ENCODE data around the gene GP9.
A peak's percentile ranks its signal among the peaks of the same experiment; 100 is the strongest.

GP9 gene

DNA sequence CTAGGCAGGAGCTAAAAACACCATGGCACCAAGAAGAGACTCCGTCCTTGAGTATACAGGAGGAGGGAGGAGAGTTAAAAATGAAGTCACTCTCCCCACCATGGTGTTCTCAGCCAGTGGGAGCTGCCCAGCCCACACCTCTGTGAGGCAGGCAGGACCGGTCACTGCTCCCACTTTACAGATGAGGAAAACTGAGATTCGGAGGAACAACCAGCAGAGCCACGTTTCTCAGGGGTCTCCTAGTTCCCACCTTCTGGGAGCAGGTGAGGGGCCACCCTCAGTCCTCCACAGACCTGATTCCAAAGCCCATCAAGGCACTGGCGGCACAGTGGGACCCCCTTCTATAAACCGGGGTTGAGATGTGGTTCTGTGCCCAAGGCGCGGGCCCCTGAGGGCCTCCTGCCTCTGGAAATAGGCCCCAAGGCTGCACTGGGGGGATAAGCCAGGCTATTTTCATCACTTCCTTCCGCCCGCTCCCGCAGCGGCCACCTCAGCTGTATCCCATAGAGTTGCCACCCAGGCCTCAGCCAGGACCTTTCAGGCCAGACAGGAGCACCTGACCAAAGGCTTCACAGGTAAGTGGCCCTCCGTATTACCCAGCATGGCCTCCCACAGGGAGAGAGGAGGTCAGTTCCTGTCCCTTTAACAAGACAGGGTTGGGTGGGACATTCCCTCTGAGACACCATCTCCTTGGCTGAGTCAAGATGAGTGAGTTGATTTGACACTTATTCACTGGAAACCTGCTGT is at the start of gene GP9:
TSS of gene GP9 (plus strand) at position 504 of the 747 bp plus-strand sequence. CDS start 961 bp downstream, outside the sequence.
- DNase-seq, result no peak

DNA sequence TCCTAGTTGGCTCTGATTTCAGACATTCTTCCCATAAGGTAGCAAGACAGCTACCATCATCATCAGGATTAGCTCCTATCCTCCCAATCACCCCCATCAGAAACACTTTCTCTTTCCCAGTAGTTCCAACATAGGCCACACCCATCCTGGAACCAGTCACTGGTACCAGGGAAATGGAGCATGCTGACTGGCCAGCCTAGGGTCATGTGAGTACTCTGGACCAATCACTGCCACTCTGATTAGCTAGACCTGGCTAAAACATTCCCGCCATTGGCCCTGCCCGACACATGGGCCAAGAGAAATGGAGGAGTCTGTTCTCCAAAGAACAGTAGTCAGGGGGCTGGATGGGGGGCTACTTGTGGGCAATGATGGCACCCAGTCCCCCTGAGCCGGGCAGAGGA is 47.1 kb upstream of the GP9 start:
- no peak for DNase-seq

DNA sequence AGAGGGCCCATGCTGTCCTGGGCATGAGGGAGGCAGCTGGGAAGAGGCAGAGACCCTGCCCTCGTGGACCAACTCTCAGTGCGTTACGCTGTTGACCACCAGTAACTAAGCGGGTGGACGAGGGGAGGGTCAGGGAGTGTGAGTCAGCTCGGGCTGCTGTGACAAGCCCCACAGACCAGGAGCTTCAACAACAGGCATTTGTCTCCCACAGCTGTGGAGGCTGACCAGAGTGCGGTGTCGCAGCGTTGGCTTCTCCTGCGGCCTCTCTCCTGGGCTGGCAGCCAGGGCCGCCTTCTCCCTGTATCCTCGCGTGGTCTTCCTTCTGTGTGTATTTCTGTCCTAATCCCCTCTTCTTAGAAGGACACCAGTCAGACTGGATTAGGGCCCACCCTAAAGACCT is 46.4 kb upstream of the GP9 start:
- DNase-seq, result no peak

DNA sequence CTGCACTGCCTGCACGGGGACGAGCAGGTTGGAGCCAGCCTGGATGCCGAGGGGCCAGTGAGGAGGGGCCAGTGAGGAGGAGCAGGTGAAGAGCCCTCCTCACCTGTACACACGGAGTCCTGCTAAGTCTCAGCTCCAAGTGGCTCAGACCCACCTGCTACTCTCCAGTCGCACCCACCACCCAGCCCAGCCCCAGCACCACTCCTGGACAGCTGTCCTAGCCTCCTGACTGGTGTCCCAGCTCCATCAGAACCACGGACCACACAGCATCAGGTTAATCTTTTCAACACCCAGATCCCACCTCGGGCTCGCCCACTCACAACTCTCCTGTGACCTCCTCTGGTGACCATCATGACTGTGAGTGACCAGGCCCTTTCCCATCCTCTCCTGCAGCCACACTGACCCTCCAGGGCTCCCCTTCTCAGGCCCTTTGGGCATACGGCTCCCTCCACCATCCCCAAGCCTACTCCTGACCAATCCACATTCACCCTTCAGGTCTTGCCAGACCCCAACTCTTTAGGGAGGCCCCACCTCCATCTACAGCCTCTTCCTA is 45.7 kb upstream of the GP9 start:
- no peak for DNase-seq

- no peak for DNase-seq
Measured at GRCh38 chr3:129015388-129016105, 45.0 kb upstream of the GP9 start.

- DNase-seq, result peak; percentile 83
Measured at GRCh38 chr3:129016356-129016719, 44.2 kb upstream of the GP9 start.

DNA sequence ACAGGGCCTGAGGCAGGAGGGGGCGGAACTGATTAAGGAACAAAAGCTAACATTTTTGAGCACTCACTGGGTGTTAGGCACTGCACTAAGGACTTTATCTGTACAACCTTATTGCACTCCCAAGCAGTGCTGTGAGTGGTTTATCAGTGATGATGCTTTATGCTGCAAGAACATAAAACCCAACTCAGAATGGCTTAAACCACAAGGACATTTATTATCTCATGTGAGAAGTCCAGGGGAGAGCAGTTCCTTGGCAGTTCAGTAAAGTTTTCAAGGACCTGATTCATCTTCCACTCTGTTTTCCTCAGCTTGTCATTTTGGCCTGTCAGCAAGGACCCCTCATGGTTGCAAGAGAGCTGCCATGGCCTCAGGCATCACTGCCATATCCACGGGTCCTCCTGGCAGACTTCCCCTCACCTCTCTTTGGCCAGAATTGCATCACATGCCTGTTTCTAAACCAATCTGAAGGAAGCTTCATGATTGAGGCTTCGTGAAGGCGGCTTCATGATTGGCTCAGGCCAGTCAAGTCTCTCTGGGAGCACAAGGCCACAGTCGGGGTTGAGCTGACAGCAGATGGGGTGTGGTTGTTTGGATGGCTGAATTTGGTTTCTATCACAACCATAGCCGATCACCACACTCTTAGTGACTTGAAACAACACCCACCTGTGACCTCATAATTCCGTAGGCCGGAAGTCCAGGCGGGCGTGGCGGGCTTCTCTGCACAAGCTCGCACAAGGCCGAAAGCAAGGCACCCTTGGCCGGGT is 43.7 kb upstream of the GP9 start:
- no peak for DNase-seq

DNA sequence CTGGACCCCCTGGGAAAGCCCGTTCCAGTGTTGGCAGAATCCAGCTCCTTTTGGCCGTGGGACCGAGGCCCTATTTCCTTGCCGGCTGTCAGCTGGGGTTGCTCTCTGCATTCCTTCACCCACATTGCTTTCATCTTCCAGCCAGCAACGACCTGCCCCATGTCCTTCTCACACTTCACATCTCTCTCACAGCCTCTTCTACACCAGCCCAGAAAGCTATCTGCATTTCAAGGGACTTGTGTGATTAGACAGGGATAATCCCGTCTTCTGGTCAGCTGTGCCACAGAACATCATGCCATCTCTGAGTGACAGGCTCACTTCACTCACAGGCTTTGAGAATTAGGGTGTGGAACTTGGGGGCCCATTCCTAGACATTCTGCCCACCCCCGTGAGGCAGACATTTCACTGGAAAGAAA is 43.1 kb upstream of the GP9 start:
- no peak for DNase-seq

- DNase-seq, result peak; percentile 10
Measured at GRCh38 chr3:129018271-129018670, 42.3 kb upstream of the GP9 start.

DNA sequence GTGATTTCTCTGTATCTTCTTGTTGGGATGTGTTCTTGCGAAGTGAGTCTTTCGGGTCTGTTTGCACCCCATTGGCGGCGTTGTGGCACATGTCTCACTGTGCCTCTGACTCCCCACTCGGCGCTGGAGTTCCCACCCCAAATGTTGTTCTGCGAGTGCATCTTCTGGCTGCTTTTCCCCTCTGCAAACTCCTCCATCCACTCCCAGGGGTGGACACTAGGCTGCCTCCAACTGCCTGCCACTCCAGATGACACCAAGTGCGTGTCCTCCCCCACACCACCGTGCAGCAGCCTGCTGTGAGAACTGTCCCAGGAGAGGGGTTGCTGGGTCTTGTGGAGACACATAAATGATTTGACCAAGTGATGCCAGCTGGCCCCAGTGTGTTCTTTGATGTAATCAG is 41.8 kb upstream of the GP9 start:
- no peak for DNase-seq

DNA sequence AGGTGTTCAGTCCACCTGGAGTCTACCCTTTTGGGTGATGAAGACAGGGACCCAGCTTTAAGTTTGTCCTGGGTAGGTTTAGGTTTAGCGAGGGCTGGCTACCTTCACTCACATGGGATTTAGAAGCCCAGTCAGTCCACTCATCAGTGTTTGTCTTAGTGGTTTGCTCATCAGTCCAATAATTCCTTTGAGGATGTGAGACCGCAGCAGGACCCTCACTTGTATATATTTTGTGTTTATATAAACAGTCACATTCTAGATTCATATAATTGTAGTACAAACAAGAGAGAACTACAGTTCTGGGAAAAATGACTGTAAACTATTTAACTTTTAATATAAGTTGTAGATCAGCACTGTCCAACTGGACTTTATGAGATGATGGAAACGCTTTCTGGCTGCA is 41.3 kb upstream of the GP9 start:
- DNase-seq, result no peak

GRCh38 chr3:129020691-129021090 is 39.9 kb upstream of the GP9 start:
- no peak for DNase-seq

- DNase-seq, result no peak
Measured at GRCh38 chr3:129021140-129021551, 39.4 kb upstream of the GP9 start.

DNA sequence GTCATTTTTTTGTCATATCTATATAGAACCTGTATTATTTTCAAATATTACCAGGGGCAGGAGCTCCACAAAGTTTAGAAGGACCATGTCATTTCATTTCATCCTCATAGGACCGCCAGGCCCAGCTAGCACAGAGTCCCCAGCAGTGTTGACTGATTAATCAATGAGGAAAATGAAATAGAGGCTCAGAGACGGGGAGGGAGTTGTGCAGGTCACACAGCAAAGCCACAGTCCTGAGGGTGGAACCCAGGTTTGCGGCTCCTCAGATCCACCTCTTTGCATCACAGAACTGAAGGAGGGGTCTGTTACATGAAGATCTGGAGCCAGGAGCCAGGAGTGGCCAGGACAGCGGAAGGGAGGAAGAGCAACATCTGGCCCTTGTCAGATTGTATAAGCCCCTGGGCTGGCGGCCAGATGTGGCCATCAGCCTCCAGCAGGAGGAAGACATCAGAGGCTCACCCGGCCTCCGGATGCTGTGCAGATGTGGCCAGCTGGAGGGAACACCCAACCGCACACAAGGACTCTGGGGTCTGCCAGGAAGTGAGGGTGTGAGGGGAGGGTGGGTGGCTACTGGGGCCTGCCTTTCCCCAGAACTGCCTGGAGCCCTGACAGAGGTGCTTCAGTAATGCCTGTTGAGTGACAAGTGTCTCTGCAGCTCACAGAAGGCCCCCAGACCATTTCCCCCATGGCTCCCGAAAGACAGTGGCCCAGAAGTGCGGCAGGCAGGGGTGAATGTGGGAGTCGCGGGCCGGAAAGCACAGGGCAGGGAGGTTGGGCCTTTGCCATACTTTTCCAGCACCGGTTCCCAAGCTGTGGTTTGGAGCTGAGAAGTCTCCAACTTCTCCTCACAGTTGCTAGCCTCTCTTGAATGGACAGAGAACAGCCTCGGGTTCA is 38.2 kb upstream of the GP9 start:
- no peak for DNase-seq

DNA sequence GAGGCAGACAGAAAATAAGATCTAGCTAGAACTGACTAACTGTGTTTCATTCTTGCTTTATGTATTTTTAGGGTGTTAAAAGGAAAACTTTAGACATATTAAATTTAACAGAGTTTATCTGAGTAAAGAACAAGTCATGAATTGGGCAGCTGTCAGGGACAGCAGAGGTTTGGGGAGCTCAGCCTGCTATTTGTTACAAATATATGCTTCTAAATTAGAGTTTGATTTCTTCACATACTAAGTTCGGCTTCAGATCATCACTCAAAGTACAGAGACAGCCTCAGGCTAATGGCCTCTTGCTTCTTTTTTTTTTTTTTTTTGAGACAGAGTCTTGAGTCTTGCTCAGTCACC is 37.6 kb upstream of the GP9 start:
- no peak for DNase-seq

GRCh38 chr3:129023909-129024308 is 36.7 kb upstream of the GP9 start:
- no peak for DNase-seq

DNA sequence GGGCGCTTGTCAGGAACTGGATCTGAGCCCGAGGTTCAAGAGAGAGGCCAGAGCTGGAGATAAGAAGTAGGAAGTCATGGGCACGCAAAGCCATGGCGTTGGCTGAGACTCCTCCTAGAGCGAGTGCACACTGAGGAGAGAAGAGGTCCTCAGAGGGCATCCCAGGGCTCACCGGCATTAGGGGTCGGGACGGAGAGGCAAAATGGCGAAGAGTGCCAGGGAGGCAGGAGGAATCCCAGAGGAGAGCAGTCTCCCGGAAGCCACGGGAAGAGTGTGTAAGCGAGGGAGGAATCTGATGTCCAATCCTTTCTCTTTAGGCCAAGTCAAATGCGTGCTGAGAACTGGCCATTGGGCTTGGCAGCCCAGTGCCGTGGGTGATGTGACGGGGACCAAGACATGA is 35.5 kb upstream of the GP9 start:
- DNase-seq, result no peak

DNA sequence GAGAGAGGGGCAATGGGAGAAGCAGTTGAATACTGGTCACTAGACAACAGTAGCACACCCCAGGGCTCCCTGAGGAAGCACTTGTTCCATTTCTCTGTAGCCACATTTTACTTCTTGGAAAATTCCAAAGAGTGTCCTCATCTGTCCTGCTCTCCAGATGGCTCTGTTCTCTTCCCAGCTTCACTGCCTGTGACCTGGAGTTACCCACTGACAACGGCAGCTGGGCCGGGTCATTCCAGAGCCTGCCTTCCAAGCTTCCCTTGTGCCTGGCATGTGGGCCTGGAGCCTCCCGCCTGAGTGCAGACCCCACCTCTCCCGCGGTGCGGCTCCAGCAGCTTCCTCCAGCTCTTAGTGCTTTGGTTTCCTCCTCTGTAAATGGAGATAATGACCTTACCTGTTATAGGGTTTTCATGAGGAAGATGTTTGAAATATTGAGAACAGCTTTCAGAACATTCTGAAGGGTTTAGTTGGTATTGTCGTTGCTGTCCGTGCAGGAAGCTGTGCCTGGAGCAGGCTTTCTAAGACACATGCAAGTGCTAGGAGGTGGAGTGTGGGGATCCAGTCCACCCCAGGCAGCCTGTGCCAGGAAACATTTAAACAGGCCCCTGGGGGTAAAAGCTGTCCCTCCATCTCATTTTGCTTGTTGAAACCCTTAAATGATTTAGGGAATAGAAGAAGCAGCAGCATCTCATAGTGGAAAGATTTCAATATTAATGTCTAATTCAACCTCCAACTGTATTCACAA is 34.7 kb upstream of the GP9 start:
- DNase-seq, result no peak

DNA sequence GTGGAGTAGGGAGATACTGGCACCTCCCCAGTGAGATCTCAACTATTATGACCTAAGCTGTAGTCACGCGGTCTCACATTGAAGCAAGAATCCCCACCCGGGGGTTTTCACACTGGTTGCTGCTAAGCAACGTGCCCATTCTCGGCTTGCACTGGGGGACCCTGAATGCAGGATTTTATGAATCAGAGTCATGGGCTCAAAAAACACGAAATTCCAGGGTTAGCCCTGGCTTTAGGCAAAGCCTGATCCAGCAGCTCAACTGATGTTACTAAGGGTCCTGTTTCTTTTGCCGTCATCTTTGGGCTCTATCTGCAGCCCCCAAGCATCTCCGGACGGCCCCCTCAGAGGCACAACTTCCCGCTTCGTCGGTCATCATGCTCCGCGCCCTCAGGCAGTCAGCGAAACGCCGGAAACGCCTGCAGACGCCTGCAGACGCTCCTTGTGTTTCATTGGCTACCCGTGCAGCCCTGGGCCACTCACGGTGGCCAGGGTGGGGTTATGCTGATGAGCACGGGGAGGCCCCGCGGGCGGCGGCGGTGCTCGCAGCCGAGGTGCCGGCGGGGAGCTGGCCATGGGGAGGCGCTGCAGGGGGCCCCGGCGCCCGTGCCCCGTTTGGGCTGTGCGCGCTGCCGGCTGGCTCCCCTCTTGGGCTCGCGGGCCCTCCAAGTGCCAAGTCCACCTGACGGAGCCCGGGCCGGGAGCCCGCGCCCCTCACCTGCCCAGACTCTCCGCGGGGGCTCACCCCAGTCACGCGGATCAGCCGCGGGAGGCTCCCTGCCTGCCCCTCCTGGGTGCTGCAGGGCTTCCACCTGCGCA is 33.6 kb upstream of the GP9 start:
- peak; percentile 96 for DNase-seq

DNA sequence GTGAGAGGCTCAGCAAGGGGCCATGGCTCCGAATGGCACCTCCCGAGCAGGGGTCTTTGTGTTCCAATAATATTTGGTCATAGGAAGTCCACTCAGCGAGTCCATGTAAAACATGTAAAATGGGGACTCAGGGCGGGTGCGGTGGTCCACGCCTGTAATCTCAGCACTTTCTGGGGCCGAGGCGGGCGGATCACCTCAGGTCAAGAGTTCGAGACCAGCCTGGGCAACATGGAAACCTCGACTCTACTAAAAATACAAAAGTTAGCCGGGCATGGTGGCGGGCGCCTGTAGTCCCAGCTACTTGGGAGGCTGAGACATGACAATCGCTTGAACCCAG is 33.1 kb upstream of the GP9 start:
- no peak for DNase-seq

DNA sequence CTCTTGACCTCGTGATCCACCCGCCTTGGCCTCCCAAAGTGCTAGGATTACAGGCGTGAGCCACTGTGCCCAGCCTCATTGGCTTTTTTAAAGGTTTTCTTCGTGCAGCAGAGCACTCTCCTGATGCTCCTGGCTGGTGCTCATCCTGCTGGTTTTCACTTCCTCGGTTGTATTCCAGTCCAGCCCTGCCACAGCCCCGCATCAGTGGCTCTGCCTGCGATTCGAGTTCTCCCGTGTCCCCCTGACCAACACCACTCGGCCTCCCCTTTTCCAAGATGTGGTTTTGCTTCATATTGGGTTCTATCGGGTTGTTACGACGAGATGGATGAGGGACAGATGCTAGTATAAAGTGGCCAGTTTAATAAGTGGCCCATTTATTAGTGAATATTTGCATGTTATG is 31.7 kb upstream of the GP9 start:
- DNase-seq, result no peak

Data from NCI-H774 (cell line).